Measurements from ENCODE around the gene CD84.

- TF ChIP-seq CTCF (conservative IDR thresholded peaks at IDR 0.05; ENCODE audit: low read depth, low read length) (no peak), EZH2 (IDR thresholded peaks at IDR 0.05; ENCODE audit: borderline replicate concordance, low read depth, low read length, poor library complexity, severe bottlenecking) (no peak)
Observed at GRCh38 chr1:160615660-160616059, 36.4 kb upstream of the CD84 start.
